Measurements from ENCODE around the gene TTC39A.

The TTC39A gene

GRCh38 chr1:51309291-51309690 lies 21.1 kb downstream of the TTC39A start:
- H3K27me3 ChIP-seq (replicated peaks in 2 of 5; ENCODE audit: control insufficient read depth in 4 of 5, insufficient read depth in 5 of 5, low read length in 4 of 5), result no peaks in the 10 kb centered on the region
- H3K36me3 ChIP-seq (ENCODE audit: control insufficient read depth in 4 of 4, insufficient read depth in 4 of 4, low read length in 3 of 4), result no peaks in the 10 kb centered on the region
- CTCF ChIA-PET, result interaction anchor here (1.3 kb wide), 2 partner anchors 13 to 38 kb away, joined by 3 to 4 read pairs; no protein-coding TSS in a partner anchor
- 100% methylated on average over 6 of the region's 8 CpGs for WGBS (ENCODE audit: insufficient coverage)
- H3K9me3 ChIP-seq (ENCODE audit: control extremely low read depth in 1 of 5, control insufficient read depth in 4 of 5, insufficient read depth in 2 of 5, low read depth in 1 of 5, low read length in 4 of 5), result no peaks in the 10 kb centered on the region
- H3K4me1 ChIP-seq (ENCODE audit: control extremely low read depth in 1 of 4, control insufficient read depth in 4 of 4, insufficient read depth in 4 of 4, low read length in 3 of 4), result peaks cover under 1 to 44% (median 39%) of the 10 kb centered on the region in 4 experiments
- DNase-seq, result no peak
- no peak overlapping the region for H3K27ac ChIP-seq (ENCODE audit: insufficient read depth in 1 of 2, low read depth in 1 of 2, low read length in 2 of 2, poor library complexity in 1 of 2, severe bottlenecking in 2 of 2)
- H3K4me3 ChIP-seq (ENCODE audit: control insufficient read depth in 1 of 7, extremely low read depth in 1 of 7, insufficient read depth in 4 of 7, low read depth in 2 of 7, low read length in 6 of 7), result no peak overlapping the region
- POLR2A ChIA-PET, result no interaction called here

- peaks cover 0 to 43% (median 38%) of the 10 kb centered on the region in 4 experiments for H3K4me1 ChIP-seq (ENCODE audit: control extremely low read depth in 1 of 4, control insufficient read depth in 4 of 4, insufficient read depth in 4 of 4, low read length in 3 of 4)
- ChIA-PET POLR2A (no interaction called here), CTCF (interaction anchor here (1.3 kb wide), 2 partner anchors 12 to 39 kb away, joined by 3 to 4 read pairs; no protein-coding TSS in a partner anchor)
- no peaks in the 10 kb centered on the region for H3K36me3 ChIP-seq (ENCODE audit: control insufficient read depth in 4 of 4, insufficient read depth in 4 of 4, low read length in 3 of 4)
- no peak for DNase-seq
- no peak overlapping the region for H3K4me3 ChIP-seq (ENCODE audit: control insufficient read depth in 1 of 7, extremely low read depth in 1 of 7, insufficient read depth in 4 of 7, low read depth in 2 of 7, low read length in 6 of 7)
- no peak overlapping the region for H3K27ac ChIP-seq (ENCODE audit: insufficient read depth in 1 of 2, low read depth in 1 of 2, low read length in 2 of 2, poor library complexity in 1 of 2, severe bottlenecking in 2 of 2)
- H3K27me3 ChIP-seq (replicated peaks in 2 of 5; ENCODE audit: control insufficient read depth in 4 of 5, insufficient read depth in 5 of 5, low read length in 4 of 5), result no peaks in the 10 kb centered on the region
- WGBS (ENCODE audit: insufficient coverage), result 97% methylated on average over 6 of the region's 6 CpGs
- no peaks in the 10 kb centered on the region for H3K9me3 ChIP-seq (ENCODE audit: control extremely low read depth in 1 of 5, control insufficient read depth in 4 of 5, insufficient read depth in 2 of 5, low read depth in 1 of 5, low read length in 4 of 5)
Measured at GRCh38 chr1:51308636-51309035, 21.7 kb downstream of the TTC39A start.

- 94% methylated on average over 4 of the region's 5 CpGs for WGBS (ENCODE audit: insufficient coverage)
- POLR2A ChIA-PET, result interaction anchor here (0.6 kb wide), 1 partner anchor 103 kb away, joined by 3 read pairs; no protein-coding TSS in a partner anchor
- DNase-seq, result no peak
Measured at GRCh38 chr1:51306950-51307349, 23.4 kb downstream of the TTC39A start.

GRCh38 chr1:51305371-51305823 lies 25.0 kb downstream of the TTC39A start:
- Histone ChIP-seq H3K36me3 (ENCODE audit: control insufficient read depth in 4 of 4, insufficient read depth in 4 of 4, low read length in 3 of 4) (no peaks in the 10 kb centered on the region), H3K4me3 (ENCODE audit: control insufficient read depth in 1 of 7, extremely low read depth in 1 of 7, insufficient read depth in 4 of 7, low read depth in 2 of 7, low read length in 6 of 7) (no peak overlapping the region), H3K9me3 (ENCODE audit: control extremely low read depth in 1 of 5, control insufficient read depth in 4 of 5, insufficient read depth in 2 of 5, low read depth in 1 of 5, low read length in 4 of 5) (no peaks in the 10 kb centered on the region), H3K27ac (ENCODE audit: insufficient read depth in 1 of 2, low read depth in 1 of 2, low read length in 2 of 2, poor library complexity in 1 of 2, severe bottlenecking in 2 of 2) (no peak overlapping the region), H3K27me3 (replicated peaks in 2 of 5; ENCODE audit: control insufficient read depth in 4 of 5, insufficient read depth in 5 of 5, low read length in 4 of 5) (no peaks in the 10 kb centered on the region), H3K4me1 (ENCODE audit: control extremely low read depth in 1 of 4, control insufficient read depth in 4 of 4, insufficient read depth in 4 of 4, low read length in 3 of 4) (peaks cover 0 to 48% (median 42%) of the 10 kb centered on the region in 4 experiments)
- DNase-seq, result no peak
- CTCF ChIA-PET, result interaction anchor here (0.8 to 3.2 kb wide), 3 partner anchors 9 to 17 kb away, joined by 3 to 33 read pairs (median 4); no protein-coding TSS in a partner anchor
- POLR2A ChIA-PET, result no interaction called here
- WGBS (ENCODE audit: insufficient coverage), result 82% methylated on average over 3 of the region's 4 CpGs

More at GRCh38 chr1:51306950-51307349, 23.4 kb downstream of the TTC39A start:
- no peaks in the 10 kb centered on the region for H3K36me3 ChIP-seq (ENCODE audit: control insufficient read depth in 4 of 4, insufficient read depth in 4 of 4, low read length in 3 of 4)
- peaks cover 0 to 45% (median 40%) of the 10 kb centered on the region in 4 experiments for H3K4me1 ChIP-seq (ENCODE audit: control extremely low read depth in 1 of 4, control insufficient read depth in 4 of 4, insufficient read depth in 4 of 4, low read length in 3 of 4)
- no peaks in the 10 kb centered on the region for H3K27me3 ChIP-seq (replicated peaks in 2 of 5; ENCODE audit: control insufficient read depth in 4 of 5, insufficient read depth in 5 of 5, low read length in 4 of 5)
- H3K27ac ChIP-seq (ENCODE audit: insufficient read depth in 1 of 2, low read depth in 1 of 2, low read length in 2 of 2, poor library complexity in 1 of 2, severe bottlenecking in 2 of 2), result no peak overlapping the region
- no peaks in the 10 kb centered on the region for H3K9me3 ChIP-seq (ENCODE audit: control extremely low read depth in 1 of 5, control insufficient read depth in 4 of 5, insufficient read depth in 2 of 5, low read depth in 1 of 5, low read length in 4 of 5)
- CTCF ChIA-PET, result interaction anchor here (1.2 to 3.2 kb wide), 2 partner anchors 10 to 11 kb away, joined by 6 to 33 read pairs; no protein-coding TSS in a partner anchor
- no peak overlapping the region for H3K4me3 ChIP-seq (ENCODE audit: control insufficient read depth in 1 of 7, extremely low read depth in 1 of 7, insufficient read depth in 4 of 7, low read depth in 2 of 7, low read length in 6 of 7)

- Histone ChIP-seq H3K36me3 (ENCODE audit: control insufficient read depth in 4 of 4, insufficient read depth in 4 of 4, low read length in 3 of 4) (no peaks in the 10 kb centered on the region), H3K27me3 (replicated peaks in 2 of 5; ENCODE audit: control insufficient read depth in 4 of 5, insufficient read depth in 5 of 5, low read length in 4 of 5) (no peaks in the 10 kb centered on the region), H3K27ac (ENCODE audit: insufficient read depth in 1 of 2, low read depth in 1 of 2, low read length in 2 of 2, poor library complexity in 1 of 2, severe bottlenecking in 2 of 2) (no peak overlapping the region), H3K9me3 (ENCODE audit: control extremely low read depth in 1 of 5, control insufficient read depth in 4 of 5, insufficient read depth in 2 of 5, low read depth in 1 of 5, low read length in 4 of 5) (peaks cover 0 to under 1% (median 0%) of the 10 kb centered on the region in 5 experiments), H3K4me1 (ENCODE audit: control extremely low read depth in 1 of 4, control insufficient read depth in 4 of 4, insufficient read depth in 4 of 4, low read length in 3 of 4) (peaks cover 0 to 57% (median 51%) of the 10 kb centered on the region in 4 experiments), H3K4me3 (ENCODE audit: control insufficient read depth in 1 of 7, extremely low read depth in 1 of 7, insufficient read depth in 4 of 7, low read depth in 2 of 7, low read length in 6 of 7) (no peak overlapping the region)
- WGBS (ENCODE audit: insufficient coverage), result no CpG with 5 or more reads among the region's 1 CpG
- CTCF ChIA-PET, result interaction anchor here (3.2 kb wide), 1 partner anchor 8 kb away, joined by 33 read pairs; no protein-coding TSS in a partner anchor
- no peak for DNase-seq
- POLR2A ChIA-PET, result no interaction called here
Measured at GRCh38 chr1:51304360-51304759, 26.0 kb downstream of the TTC39A start.

GRCh38 chr1:51303751-51304251 lies 26.6 kb downstream of the TTC39A start:
- 16% methylated on average over 6 of the region's 8 CpGs for WGBS (ENCODE audit: insufficient coverage)
- POLR2A ChIA-PET, result no interaction called here
- H3K4me1 ChIP-seq (ENCODE audit: control extremely low read depth in 1 of 4, control insufficient read depth in 4 of 4, insufficient read depth in 4 of 4, low read length in 3 of 4), result peaks cover 0 to 62% (median 54%) of the 10 kb centered on the region in 4 experiments

GRCh38 chr1:51303315-51303714 lies 27.0 kb downstream of the TTC39A start:
- POLR2A ChIA-PET, result no interaction called here
- H3K27ac ChIP-seq (ENCODE audit: insufficient read depth in 1 of 2, low read depth in 1 of 2, low read length in 2 of 2, poor library complexity in 1 of 2, severe bottlenecking in 2 of 2), result no peak overlapping the region
- no peaks in the 10 kb centered on the region for H3K27me3 ChIP-seq (replicated peaks in 2 of 5; ENCODE audit: control insufficient read depth in 4 of 5, insufficient read depth in 5 of 5, low read length in 4 of 5)
- no peaks in the 10 kb centered on the region for H3K36me3 ChIP-seq (ENCODE audit: control insufficient read depth in 4 of 4, insufficient read depth in 4 of 4, low read length in 3 of 4)
- peaks cover 0 to 4% (median 0%) of the 10 kb centered on the region in 5 experiments for H3K9me3 ChIP-seq (ENCODE audit: control extremely low read depth in 1 of 5, control insufficient read depth in 4 of 5, insufficient read depth in 2 of 5, low read depth in 1 of 5, low read length in 4 of 5)
- 100% methylated on average over 2 of the region's 6 CpGs for WGBS (ENCODE audit: insufficient coverage)
- CTCF ChIA-PET, result no interaction called here
- no peak for DNase-seq
- peaks cover 0 to 63% (median 54%) of the 10 kb centered on the region in 4 experiments for H3K4me1 ChIP-seq (ENCODE audit: control extremely low read depth in 1 of 4, control insufficient read depth in 4 of 4, insufficient read depth in 4 of 4, low read length in 3 of 4)
- H3K4me3 ChIP-seq (ENCODE audit: control insufficient read depth in 1 of 7, extremely low read depth in 1 of 7, insufficient read depth in 4 of 7, low read depth in 2 of 7, low read length in 6 of 7), result peak overlapping the region in 2 of 7 experiments; percentile 7 to 43

More at GRCh38 chr1:51303751-51304251, 26.6 kb downstream of the TTC39A start:
- Histone ChIP-seq H3K9me3 (ENCODE audit: control extremely low read depth in 1 of 5, control insufficient read depth in 4 of 5, insufficient read depth in 2 of 5, low read depth in 1 of 5, low read length in 4 of 5) (peaks cover 0 to 4% (median 0%) of the 10 kb centered on the region in 5 experiments), H3K36me3 (ENCODE audit: control insufficient read depth in 4 of 4, insufficient read depth in 4 of 4, low read length in 3 of 4) (no peaks in the 10 kb centered on the region), H3K27ac (ENCODE audit: insufficient read depth in 1 of 2, low read depth in 1 of 2, low read length in 2 of 2, poor library complexity in 1 of 2, severe bottlenecking in 2 of 2) (peak overlapping the region in 1 of 2 experiments; percentile 51), H3K4me3 (ENCODE audit: control insufficient read depth in 1 of 7, extremely low read depth in 1 of 7, insufficient read depth in 4 of 7, low read depth in 2 of 7, low read length in 6 of 7) (peak overlapping the region in 3 of 7 experiments; percentile 7 to 46 (median 43)), H3K27me3 (replicated peaks in 2 of 5; ENCODE audit: control insufficient read depth in 4 of 5, insufficient read depth in 5 of 5, low read length in 4 of 5) (no peaks in the 10 kb centered on the region)
- DNase-seq, result peak; percentile 74 to 92 (median 92)
- CTCF ChIA-PET, result no interaction called here

All from common myeloid progenitor, CD34-positive (primary cell).